Activated CD4-positive, CD25-positive, alpha-beta regulatory T cell treated with anti-CD3 and anti-CD28 coated beads, Interleukin-2, amount 50 U/mL, for 16 hours (primary cell): ENCODE measurements around the gene BOD1.

ENCODE experiments used
- DNase-seq: peaks from one replicate; pipeline ENCODE4 v3.0.0-alpha.2; 2020; ENCODE audit warnings: low read depth, low spot score

Gene BOD1

DNA sequence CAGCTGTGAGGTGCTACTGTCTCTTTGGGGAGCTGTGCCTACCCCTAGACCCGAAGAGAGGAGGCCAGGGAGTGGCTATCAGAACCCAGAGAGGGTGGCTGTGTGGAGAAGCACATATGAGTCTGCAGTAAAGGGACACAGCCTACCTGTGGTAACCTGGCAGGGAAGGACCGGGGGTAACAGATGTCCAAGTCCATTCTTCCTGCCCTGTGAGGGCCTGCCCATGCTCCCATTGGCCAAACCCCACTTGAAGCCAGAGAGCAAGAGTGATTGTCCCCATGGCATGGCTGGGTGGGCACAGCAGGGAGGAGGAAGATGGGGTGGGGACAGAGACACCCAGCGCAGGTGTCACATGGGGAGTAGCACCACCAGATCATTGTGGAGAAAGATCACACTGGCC, 39.3 kb downstream of the BOD1 start:
- DNase-seq, result no peak

- DNase-seq, result no peak
Measured at GRCh38 chr5:173575985-173576384, 40.5 kb downstream of the BOD1 start.

- DNase-seq, result no peak
Measured at GRCh38 chr5:173574983-173575382, 41.5 kb downstream of the BOD1 start.

DNA sequence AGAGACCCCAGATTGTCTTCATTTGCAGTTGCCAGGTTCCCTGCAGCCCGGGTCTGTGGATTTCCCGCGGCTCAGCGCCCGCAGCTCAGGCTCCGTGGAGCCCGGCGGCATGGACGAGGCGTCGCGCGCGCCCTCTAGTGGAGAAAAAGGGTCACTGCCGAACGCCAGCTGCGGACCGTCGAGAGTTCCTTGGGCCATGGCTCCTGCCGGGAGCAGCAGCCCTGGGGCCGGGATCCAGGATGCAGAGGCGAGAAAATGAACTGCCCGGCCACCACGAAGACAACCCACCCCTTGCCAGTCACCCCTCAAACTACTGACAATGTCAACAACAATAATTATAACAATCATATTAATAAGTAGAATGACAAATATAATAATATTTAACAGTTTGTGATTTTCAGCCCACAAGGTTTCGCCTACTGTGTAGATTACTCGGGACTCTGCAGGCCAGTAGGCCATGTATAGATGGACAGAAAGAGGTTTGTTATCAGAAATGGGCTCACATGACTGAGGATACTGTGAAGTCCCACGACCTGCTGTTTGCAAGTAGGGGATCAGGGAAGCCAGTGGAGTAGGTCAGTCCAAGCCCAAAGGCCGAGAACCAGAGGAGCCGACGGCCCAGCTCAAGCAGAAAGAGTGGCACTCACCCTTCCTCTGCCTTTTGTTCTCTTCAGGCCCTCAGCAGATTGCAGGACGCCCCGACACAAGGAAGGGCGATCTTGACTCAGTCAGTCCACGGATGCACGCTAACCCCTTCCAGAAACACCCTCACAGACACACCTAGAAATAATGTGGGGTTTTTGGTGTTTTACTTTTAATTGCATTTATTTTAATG, 43.1 kb downstream of the BOD1 start:
- DNase-seq, result peak; percentile 33

DNA sequence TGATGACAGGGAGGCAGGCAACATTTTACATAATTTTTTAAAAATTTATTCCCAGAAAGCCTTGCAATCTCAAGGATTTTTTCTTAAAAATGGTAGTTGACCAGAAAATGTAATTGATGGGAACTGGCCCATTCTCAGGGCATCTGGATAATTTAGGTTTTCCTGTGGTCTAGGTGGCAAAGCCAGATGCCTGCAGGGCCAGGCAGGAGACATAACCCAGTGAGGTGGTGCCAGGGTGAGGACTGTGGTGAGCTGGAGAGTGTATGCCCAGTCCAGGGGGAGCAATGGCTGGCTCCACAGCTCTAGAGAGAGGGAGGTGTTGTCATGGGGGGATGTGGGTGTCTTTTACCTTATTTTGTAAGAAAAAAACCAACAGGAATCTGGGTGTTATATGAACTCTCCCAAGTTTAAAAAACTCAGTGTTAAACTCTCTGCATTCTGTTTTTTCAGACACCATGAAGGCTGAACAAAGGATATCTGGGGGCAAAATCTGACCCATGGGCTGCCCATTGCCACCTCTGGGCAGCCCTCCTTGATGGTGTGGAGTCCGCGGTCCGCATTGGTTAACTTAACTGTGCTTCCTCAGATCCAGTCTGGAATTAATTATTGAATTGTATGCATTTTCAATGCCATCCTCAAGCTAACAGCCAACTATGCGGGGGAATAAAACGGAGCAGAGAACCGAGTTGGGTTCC, 43.9 kb downstream of the BOD1 start:
- no peak for DNase-seq

- DNase-seq, result no peak
Measured at GRCh38 chr5:173570321-173571090, 45.9 kb downstream of the BOD1 start.

- no peak for DNase-seq
Measured at GRCh38 chr5:173568703-173569102, 47.7 kb downstream of the BOD1 start.

- no peak for DNase-seq
Measured at GRCh38 chr5:173568128-173568527, 48.3 kb downstream of the BOD1 start.

- no peak for DNase-seq
Measured at GRCh38 chr5:173567548-173567947, 48.9 kb downstream of the BOD1 start.

GRCh38 chr5:173565491-173566072, 50.9 kb downstream of the BOD1 start:
- no peak for DNase-seq

GRCh38 chr5:173564106-173564505, 52.3 kb downstream of the BOD1 start:
- DNase-seq, result no peak

DNA sequence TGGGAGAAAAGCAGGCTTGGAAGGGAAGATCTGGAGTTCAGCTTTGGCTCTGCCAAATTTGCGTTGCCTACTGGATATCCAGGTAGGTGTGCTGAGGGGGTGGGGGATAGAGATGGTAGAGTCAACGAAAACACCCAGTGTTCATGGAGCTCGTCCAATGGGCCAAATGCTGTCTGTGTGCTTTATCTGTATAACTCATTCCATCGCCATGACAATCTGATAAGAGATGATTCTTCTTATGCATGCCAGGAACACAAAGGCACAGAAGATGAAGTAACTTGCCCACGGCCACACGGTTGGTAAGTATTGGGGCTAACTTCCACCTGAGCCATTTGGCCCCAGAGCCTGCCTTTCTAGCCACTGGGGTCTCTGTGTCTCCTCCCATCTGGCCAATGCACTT, 53.2 kb downstream of the BOD1 start:
- no peak for DNase-seq

GRCh38 chr5:173562451-173562850, 54.0 kb downstream of the BOD1 start:
- no peak for DNase-seq
